GM23248 (cell line): ENCODE data around the gene KSR2. TPM values are rescaled to one million over a fixed set of nuclear protein-coding genes. Genes with fewer than 3 reads are reported as not detected.

Experiments
- DNase-seq: peaks from one replicate; pipeline ENCODE4 v3.0.0-alpha.2; 2015
- H2AFZ ChIP-seq: fragments of 200-600 bp; sonication (generic); 2 replicates; pipeline ENCODE4 v1.6.1; 2016; ENCODE audit warnings: antibody characterized with exemption
- H3F3A ChIP-seq: fragments of 200-600 bp; sonication (generic); 2 replicates; pipeline ENCODE4 v1.6.1; 2016; ENCODE audit warnings: mild to moderate bottlenecking, antibody characterized with exemption, mixed run types; ENCODE audit not compliant: insufficient read depth
- H3K27ac ChIP-seq: fragments of 200-600 bp; sonication (generic); 2 replicates; pipeline ENCODE4 v1.5.1; 2016; ENCODE audit warnings: mild to moderate bottlenecking
- H3K27me3 ChIP-seq: fragments of 200-600 bp; sonication (generic); replicated peaks from 2 replicates; pipeline ENCODE4 v1.6.1; 2016; ENCODE audit warnings: mild to moderate bottlenecking; ENCODE audit not compliant: insufficient read depth
- H3K36me3 ChIP-seq: fragments of 200-600 bp; sonication (generic); 2 replicates; pipeline ENCODE4 v1.6.1; 2016; ENCODE audit warnings: low read depth, mild to moderate bottlenecking
- H3K4me1 ChIP-seq: fragments of 200-600 bp; sonication (generic); 2 replicates; pipeline ENCODE4 v1.6.1; 2016; ENCODE audit warnings: mild to moderate bottlenecking; ENCODE audit not compliant: insufficient read depth
- H3K4me2 ChIP-seq: fragments of 200-600 bp; sonication (generic); one replicate; pipeline ENCODE4 v1.6.1; 2016; ENCODE audit warnings: mild to moderate bottlenecking; ENCODE audit not compliant: unreplicated experiment
- H3K4me3 ChIP-seq: fragments of 200-600 bp; sonication (generic); 2 replicates; pipeline ENCODE4 v1.5.1; 2016; ENCODE audit warnings: mild to moderate bottlenecking
- H3K79me2 ChIP-seq: fragments of 200-600 bp; sonication (generic); 2 replicates; pipeline ENCODE4 v1.6.1; 2016; ENCODE audit warnings: mild to moderate bottlenecking; ENCODE audit not compliant: insufficient read depth
- H3K9ac ChIP-seq: fragments of 200-600 bp; sonication (generic); 2 replicates; pipeline ENCODE4 v1.6.1; 2016; ENCODE audit warnings: mild to moderate bottlenecking
- H3K9me2 ChIP-seq: fragments of 200-600 bp; sonication (generic); 2 replicates; pipeline ENCODE4 v1.6.1; 2016; ENCODE audit warnings: mixed run types, mild to moderate bottlenecking, moderate library complexity; ENCODE audit not compliant: insufficient read depth
- H3K9me3 ChIP-seq: fragments of 200-600 bp; sonication (generic); one replicate; pipeline ENCODE4 v1.6.1; 2017; ENCODE audit warnings: low read depth
- H4K20me1 ChIP-seq: fragments of 200-600 bp; sonication (generic); 2 replicates; pipeline ENCODE4 v1.6.0; 2016; ENCODE audit not compliant: insufficient read depth
- EZH2 ChIP-seq: fragments of 200-600 bp; sonication (generic); IDR thresholded peaks from 2 replicates; pipeline ENCODE4 v1.6.1; 2018; ENCODE audit warnings: antibody characterized with exemption, mild to moderate bottlenecking; ENCODE audit not compliant: insufficient read depth, poor library complexity, severe bottlenecking
- EZH2phosphoT487 ChIP-seq: fragments of 200-600 bp; sonication (generic); IDR thresholded peaks from 2 replicates; pipeline ENCODE4 v1.6.1; 2018; ENCODE audit warnings: antibody characterized with exemption, moderate library complexity, mild to moderate bottlenecking, low read depth; ENCODE audit not compliant: insufficient read depth
- WGBS, 2 experiments: methylation state at CpG; one replicate each; pipeline ENCODE4 v1.1.6; 2015 to 2017; ENCODE audit warnings: low lambda C conversion rate in 2 of 2, low coverage in 1 of 2; ENCODE audit errors: missing lambda C conversion rate in 2 of 2; 5-methylcytosine and 5-hydroxymethylcytosine counted together
- in situ Hi-C: fragments of 300-500 bp; cut with MboI; formaldehyde crosslinking; loops from 2 replicates; pipeline ENCODE4 v1.15.0; 2020
- polyA plus RNA-seq: library from polyadenylated mRNA; unstranded; fragments of >200 nt; fragmentation: Nextera tagmentation; extraction: Ambion mirVana; gene quantifications from 2 replicates; pipeline ENCODE4 v1.2.1, GENCODE V29; 2016
- total RNA-seq: library from RNA; depleted of rRNA; stranded (reverse); fragments of >200 nt; shearing (Covaris generic); gene quantifications from 2 replicates; pipeline ENCODE4 v1.2.3, GENCODE V29; 2014

KSR2 gene
- total and polyA plus RNA-seq, 2 experiments from 2014 or later = not detected

DNA sequence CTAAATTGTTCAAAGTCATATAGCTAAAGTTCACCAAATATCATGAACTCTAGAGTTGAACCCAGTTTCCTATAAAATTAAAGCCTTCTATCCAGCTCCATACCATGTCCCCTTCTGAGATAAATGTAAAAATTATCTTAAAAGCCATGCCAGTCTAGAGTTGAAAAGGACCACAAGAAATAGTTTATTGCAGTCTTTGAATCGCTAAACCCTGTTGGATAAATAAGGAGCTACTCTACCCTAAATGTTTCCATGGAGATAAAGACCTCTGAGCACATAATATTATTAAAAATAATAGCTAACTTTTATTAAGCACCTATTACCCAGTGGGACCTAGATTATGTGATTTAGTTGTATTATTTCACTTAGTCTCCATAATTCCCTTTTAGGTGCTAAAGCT, 379.8 kb downstream of the KSR2 start:
- WGBS, 2 experiments = 41 to 53% methylated on average over 1 of the region's 1 CpG
- H3K27ac ChIP-seq = no peak overlapping the region
- no peaks in the 10 kb centered on the region for H3K9me2 ChIP-seq
- DNase-seq = no peak
- no peak overlapping the region for H3K9ac ChIP-seq
- TF ChIP-seq EZH2phosphoT487 (no peak), EZH2 (no peak)
- H3K4me2 ChIP-seq = no peak overlapping the region
- H3K4me1 ChIP-seq = no peaks in the 10 kb centered on the region
- H3F3A ChIP-seq = no peaks in the 10 kb centered on the region
- H3K36me3 ChIP-seq = no peaks in the 10 kb centered on the region
- in situ Hi-C loops = no loop called here
- no peaks in the 10 kb centered on the region for H4K20me1 ChIP-seq
- H3K79me2 ChIP-seq = no peaks in the 10 kb centered on the region
- H2AFZ ChIP-seq = no peak overlapping the region
- no peak overlapping the region for H3K4me3 ChIP-seq
- peaks cover 6% of the 10 kb centered on the region; the same call in 1 of the 2 replicates for H3K27me3 ChIP-seq
- H3K9me3 ChIP-seq = no peaks in the 10 kb centered on the region

DNA sequence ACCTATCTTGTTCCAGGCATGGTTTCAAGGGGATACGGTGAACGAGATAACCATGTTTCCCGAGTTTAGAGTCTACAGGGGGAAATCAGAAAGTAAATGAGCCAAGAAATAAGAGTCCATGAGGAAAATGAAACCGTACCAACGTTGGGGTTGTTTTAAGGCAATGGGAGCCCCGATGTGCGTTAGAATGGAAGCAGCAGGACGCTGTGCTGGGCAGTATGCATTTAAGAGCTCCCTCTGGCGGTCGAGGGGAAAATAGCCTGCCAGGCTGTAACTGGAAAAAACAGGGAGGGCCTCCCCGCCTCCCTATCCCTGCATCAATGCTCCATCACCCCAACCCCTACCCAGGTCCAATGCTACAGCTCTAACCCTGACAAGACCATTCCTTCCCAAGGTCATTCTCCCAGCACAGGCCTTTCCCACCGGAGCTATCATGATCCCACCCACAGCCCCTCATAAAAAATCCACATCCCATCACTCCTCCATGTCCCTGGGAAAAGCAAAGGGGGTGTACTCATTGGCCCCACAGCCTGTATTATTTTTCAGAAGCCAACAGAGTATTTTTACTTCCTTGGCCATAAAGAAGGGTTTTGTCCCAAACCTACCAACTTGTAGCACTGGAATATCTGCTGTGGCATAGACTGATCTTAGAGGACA, 381.0 kb downstream of the KSR2 start:
- Histone ChIP-seq H3K79me2 (no peaks in the 10 kb centered on the region), H3K36me3 (no peaks in the 10 kb centered on the region), H3K9me2 (no peaks in the 10 kb centered on the region), H3K27ac (no peak overlapping the region), H3K27me3 (peaks cover 6% of the 10 kb centered on the region; the same call in 1 of the 2 replicates), H3F3A (no peaks in the 10 kb centered on the region), H3K4me3 (no peak overlapping the region), H3K4me2 (no peak overlapping the region), H2AFZ (no peak overlapping the region), H3K9ac (no peak overlapping the region), H3K4me1 (no peaks in the 10 kb centered on the region), H4K20me1 (no peaks in the 10 kb centered on the region), H3K9me3 (no peaks in the 10 kb centered on the region)
- in situ Hi-C loops = no loop called here
- 25 to 26% methylated on average over 12 of the region's 12 CpGs for WGBS, 2 experiments
- peak; percentile 54 for DNase-seq
- TF ChIP-seq EZH2phosphoT487 = no peak
- TF ChIP-seq EZH2 = no peak

DNA sequence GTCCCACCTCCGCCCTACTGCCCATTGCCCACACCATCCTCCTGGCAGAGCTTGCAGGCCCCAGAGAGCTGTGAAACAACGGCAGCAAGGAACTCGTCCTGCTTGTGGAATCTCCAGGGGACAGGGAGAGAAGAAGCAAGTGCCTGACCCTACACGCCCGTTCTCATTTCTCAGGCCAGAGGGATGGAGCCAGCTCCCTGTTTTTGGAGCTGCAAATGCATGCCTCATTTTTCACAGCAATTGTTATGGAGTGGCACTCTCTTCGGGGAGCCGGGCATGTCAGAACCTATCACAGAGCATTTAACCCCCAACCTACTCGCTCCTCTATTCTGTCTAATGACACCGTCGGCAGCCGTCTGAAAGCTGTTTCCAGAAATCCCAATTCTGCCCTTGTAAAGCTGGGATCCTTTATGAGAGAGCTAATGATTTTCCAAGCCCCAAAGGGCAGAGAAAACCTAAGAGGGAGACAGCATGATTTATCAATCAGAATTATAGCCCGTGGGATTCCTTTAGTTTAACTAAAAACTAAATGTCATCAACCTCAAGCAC, 385.0 kb downstream of the KSR2 start:
- Histone ChIP-seq H3K36me3 (no peaks in the 10 kb centered on the region), H2AFZ (no peak overlapping the region), H3K4me3 (no peak overlapping the region), H3K79me2 (no peaks in the 10 kb centered on the region), H3K4me1 (no peaks in the 10 kb centered on the region), H4K20me1 (no peaks in the 10 kb centered on the region), H3K27ac (no peak overlapping the region), H3K4me2 (no peak overlapping the region), H3F3A (no peaks in the 10 kb centered on the region), H3K27me3 (peaks cover 6% of the 10 kb centered on the region; the same call in 1 of the 2 replicates), H3K9me2 (no peaks in the 10 kb centered on the region), H3K9me3 (no peaks in the 10 kb centered on the region), H3K9ac (no peak overlapping the region)
- in situ Hi-C loops = no loop called here
- WGBS, 2 experiments = 8 to 10% methylated on average over 12 of the region's 12 CpGs
- TF ChIP-seq EZH2 (no peak), EZH2phosphoT487 (no peak)
- no peak for DNase-seq

DNA sequence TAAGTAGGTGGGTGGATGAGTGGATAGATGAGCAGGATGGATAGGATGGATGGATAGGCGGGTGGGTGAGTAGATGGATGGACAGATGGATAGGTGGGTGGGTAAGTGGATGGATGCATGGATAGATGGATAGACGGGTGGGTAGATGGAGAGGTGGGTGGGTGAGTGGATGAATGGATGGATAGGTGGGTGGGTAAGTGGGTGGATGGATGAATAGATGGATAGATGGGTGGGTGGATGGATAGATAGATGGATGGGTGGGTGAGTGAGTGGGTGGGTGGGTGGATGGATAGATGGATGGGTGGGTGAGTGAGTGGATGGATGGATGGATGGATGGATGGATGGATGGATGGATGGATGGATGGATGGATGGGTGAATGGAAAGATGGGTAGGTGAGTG, 385.7 kb downstream of the KSR2 start:
- H3K4me2 ChIP-seq = no peak overlapping the region
- in situ Hi-C loops = no loop called here
- WGBS, 2 experiments = 49 to 72% methylated on average over 1 to 2 of the region's 2 CpGs

More for the DNA sequence above, 385.7 kb downstream of the KSR2 start:
- H4K20me1 ChIP-seq = no peaks in the 10 kb centered on the region
- TF ChIP-seq EZH2 (no peak), EZH2phosphoT487 (no peak)
- H3K36me3 ChIP-seq = no peaks in the 10 kb centered on the region
- H3K4me3 ChIP-seq = no peak overlapping the region
- no peak overlapping the region for H2AFZ ChIP-seq
- H3K4me1 ChIP-seq = no peaks in the 10 kb centered on the region
- no peaks in the 10 kb centered on the region for H3F3A ChIP-seq
- H3K27me3 ChIP-seq = peaks cover 6% of the 10 kb centered on the region; the same call in 1 of the 2 replicates
- no peak for DNase-seq
- no peak overlapping the region for H3K27ac ChIP-seq
- no peaks in the 10 kb centered on the region for H3K9me2 ChIP-seq
- H3K79me2 ChIP-seq = no peaks in the 10 kb centered on the region
- H3K9me3 ChIP-seq = no peaks in the 10 kb centered on the region
- H3K9ac ChIP-seq = no peak overlapping the region
